T-helper 2 cell (primary cell): ENCODE data around the gene LRRC27.

Experiments
- DNase-seq, 5 experiments: peaks; one replicate each; pipeline versions ENCODE4 v3.0.0 to v3.0.0-alpha.2; 2012 to 2022

The LRRC27 gene

GRCh38 chr10:132392811-132393694 lies 61.1 kb downstream of the LRRC27 start:
- DNase-seq = peak in 1 of 5 experiments; percentile 1

- DNase-seq = peak in 1 of 5 experiments; percentile 2
These were observed 61.7 kb downstream of the LRRC27 start for GRCh38 chr10:132393695-132394181.

- DNase-seq = no peak
These were observed 62.3 kb downstream of the LRRC27 start for GRCh38 chr10:132394201-132394811.

DNA sequence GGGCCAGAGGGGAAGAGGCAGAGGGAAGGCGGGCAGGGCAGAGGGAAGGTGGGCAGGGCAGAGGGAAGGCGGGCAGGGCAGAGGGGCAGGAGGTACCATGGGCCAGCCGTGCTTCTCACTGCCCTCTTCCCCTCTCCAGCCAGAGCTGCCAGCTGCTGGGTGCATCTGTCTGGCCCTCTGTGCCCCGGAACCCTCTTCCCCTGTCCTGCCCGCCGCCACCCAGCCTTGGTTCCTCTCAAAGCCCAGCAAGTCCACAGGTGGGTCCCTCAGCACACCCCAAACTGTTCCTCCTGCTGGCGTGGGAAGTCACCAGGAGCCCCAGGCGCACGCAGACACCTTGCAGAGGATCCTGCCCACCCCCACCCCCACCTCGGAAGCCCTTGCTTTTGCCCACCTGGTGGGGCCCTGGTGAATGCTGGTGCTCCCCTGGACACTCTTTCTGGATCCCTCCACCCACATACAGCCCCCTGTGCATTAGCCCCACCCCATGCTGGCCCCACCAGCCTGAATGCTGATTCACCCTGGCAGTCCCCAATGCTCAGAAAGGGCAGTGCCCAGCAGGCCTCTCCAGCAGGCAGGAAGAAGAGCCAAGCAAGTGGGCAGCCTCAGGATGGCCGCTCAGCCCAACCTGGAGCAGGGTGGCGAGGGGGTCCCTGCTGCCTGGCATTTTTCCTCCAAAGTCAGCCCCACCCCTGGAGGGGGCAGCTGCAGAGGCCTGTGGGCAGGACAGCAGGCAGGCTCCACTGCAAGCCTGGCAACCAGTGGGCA lies 63.1 kb downstream of the LRRC27 start:
- DNase-seq = no peak

GRCh38 chr10:132395704-132396493 lies 63.9 kb downstream of the LRRC27 start:
- DNase-seq = peak in 1 of 5 experiments; percentile 18

DNA sequence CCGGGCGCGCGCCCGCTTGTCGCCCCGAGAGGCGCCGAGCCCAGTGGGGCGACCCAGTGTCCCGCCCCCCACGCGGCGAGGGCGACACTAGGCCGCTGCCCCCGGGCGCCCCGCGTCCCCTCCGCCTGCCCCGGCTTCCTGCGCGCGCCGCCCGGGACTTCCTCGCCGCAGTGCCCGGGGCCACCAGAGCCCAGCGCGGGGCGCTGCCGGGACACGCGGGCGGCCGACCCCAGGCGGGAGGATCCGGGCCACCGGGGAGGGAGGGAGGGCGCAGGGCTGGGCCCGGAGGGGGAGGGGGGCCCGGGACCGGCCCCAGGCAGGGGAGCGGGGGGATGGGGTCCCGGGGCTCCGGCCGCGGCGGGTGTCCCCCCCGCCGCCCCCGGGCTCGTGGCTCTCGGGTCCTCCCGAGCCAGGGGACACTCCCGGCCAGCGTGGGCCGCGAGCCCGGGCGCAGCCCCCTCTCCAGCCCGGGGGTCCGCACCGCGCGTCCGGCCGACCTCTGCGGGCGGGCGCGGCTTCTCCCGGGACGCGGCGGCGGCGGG lies 64.6 kb downstream of the LRRC27 start:
- DNase-seq = peak; percentile 33 to 72 (median 53)

DNA sequence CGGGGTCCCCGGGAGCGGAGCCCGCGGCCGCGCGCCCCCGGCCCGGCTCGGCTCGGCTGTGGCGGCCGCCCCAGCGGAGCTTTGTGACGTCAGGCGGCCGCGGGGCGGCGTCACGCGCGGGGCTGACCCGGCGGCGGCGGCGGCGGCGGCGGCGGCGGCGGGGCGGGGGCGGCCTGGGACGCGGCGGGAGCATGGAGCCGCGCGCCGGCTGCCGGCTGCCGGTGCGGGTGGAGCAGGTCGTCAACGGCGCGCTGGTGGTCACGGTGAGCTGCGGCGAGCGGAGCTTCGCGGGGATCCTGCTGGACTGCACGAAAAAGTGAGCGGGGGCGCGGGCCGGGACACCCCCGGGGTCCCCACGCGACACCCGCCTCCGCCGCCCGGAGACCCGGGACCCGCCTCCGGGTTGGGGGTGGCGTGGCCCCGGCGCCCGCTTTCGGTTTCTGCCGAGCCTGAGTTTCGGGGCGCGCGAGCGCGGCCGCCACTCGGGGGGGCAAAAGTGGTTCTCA lies 65.1 kb downstream of the LRRC27 start, which contains the start of gene PWWP2B:
Gene PWWP2B (plus strand): TSS at position 165 of the 506 bp plus-strand sequence. CDS start 27 bp downstream, at position 192.
- peak; percentile 32 to 60 (median 53) for DNase-seq

- DNase-seq = peak in 1 of 5 experiments; percentile 21
These were observed 65.9 kb downstream of the LRRC27 start for GRCh38 chr10:132397671-132398565.

- DNase-seq = no peak
These were observed 66.6 kb downstream of the LRRC27 start for GRCh38 chr10:132398566-132398991.

DNA sequence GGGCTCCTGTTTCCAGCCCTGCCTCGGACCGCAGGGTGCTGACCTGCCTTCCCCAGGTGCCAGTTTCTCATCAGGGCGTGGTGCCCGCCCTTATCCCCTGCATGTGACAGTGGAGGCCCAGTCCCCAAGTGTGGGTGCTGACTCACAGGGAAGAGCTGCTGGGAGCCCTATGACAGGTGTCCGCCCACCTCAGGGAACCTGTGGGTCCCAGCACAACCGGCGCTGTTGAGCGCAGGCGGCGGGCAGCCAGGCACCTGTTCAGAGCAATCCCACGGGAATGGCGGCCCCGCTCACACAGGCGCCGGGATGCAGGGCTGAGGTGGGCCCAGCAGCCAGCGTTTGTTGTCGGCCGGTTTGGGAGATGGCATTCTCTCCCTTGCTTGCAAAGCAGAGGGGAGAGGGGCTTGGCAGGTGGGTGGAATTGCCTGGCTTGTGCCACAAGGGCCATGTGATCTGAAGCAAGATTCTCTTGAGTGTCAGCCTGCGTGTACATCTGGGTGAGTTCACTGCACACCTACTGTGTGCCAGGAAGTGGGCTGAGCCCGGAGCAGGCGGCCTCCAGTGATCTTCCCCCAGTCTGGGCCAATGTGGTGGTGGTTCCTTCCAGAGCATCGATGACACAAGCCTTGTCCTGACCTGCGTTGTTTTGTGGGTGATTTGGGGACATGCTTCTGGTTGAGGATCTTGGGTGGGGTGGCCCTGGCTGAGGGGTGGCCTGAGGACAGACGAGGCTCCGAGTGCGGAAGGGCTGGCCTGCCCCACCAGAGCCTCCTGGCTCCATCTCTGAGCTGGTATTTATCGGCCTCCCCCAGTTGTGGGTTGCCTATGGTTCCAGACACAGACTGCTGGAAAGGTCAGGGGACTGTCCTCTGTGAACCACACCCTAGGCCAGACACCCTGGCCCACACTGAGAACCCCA lies 67.4 kb downstream of the LRRC27 start:
- DNase-seq = no peak

- DNase-seq = peak in 1 of 5 experiments; percentile 3
These were observed 68.1 kb downstream of the LRRC27 start for GRCh38 chr10:132400041-132400546.

GRCh38 chr10:132400547-132401151 lies 68.7 kb downstream of the LRRC27 start:
- no peak for DNase-seq

DNA sequence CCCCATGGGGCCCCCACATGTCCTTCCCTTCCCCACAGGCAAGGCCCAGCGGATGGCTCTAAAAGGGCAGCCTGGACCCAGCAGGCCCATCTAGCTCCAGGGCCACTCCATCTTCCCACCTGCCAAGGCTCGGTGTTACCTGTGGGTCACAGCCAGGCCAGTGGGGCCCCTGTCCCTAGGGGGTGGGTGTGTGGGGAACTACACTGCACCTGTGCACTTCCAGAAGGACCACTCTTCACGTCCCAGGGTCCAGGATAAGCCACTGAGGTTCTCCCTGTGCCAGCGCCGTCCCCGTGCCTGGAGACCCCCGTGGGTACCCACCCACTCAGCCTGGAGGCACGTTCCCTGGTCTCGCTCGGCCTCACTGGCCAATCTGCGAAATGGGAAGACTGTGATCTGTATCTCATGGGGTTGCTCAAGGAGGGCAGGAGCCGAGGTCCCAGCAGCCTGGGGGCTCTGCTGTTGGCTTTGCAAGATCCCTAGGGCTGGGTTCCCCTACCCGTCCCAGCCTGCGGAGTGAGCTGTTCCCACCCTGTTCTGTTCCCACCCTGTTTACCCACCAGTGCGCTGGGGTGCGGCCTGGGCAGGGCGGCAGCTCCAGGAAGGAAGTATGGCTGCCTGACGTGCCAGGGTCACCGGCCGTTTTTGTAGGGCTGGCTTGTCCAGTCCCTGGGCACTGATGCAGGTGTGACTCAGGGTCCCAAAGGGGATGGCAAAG lies 69.6 kb downstream of the LRRC27 start:
- no peak for DNase-seq

DNA sequence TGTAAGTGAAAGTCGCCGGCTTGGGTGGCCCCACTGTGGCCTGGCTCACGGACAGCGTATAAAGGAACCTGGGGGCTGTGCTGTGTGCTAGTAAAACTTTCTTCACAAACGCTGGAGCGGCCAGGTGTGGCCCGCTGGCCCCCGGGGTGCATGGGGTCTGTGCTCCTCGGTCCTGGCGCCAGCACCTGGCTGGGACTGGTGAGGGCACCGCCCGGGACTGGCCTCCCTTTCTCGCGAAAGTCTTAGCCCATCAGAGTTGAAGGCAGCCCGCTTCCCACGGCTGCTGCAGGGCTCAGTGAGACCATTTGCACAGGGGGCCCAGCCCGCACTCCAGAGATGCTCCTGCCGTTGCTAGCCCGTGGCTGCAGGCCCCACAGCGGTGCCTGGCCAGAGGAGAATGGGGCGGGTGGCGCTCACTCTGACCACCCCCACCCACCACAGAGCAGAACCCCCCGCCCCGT lies 70.8 kb downstream of the LRRC27 start:
- DNase-seq = no peak

DNA sequence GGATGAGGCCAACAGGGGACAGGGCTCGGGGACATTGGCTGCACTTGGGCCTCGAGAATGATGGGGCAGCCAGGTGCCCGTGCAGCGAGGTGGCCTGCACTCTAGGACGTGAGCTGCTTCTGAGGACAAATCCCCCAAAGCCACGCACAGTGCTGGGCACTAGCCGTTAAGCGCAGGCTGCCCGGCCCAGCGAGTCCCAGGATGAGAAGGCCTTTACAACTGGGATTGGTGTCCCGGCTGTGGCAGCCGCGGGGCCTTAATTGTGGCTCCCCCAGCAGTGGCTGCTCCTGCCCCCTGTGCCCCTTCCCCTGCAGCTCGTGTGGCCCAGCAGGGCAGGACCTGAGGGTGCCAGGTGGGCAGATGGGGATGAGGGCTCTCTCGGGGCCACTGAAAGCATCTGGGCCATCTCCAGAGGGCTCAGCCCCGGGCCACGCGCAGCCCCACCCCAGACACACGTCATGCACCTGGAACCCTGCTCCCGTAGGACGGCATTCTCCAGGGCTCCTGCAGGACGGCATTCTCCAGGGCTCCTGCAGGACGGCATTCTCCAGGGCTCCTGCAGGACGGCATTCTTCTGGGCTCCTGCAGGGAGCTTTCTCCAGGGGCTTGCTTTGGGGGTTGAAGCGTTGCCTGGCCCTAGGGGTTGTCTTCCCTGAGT lies 71.6 kb downstream of the LRRC27 start:
- no peak for DNase-seq

- DNase-seq = no peak
These were observed 72.3 kb downstream of the LRRC27 start for GRCh38 chr10:132404169-132404880.
